ENCODE results near the gene MYL4.

The MYL4 gene

DNA sequence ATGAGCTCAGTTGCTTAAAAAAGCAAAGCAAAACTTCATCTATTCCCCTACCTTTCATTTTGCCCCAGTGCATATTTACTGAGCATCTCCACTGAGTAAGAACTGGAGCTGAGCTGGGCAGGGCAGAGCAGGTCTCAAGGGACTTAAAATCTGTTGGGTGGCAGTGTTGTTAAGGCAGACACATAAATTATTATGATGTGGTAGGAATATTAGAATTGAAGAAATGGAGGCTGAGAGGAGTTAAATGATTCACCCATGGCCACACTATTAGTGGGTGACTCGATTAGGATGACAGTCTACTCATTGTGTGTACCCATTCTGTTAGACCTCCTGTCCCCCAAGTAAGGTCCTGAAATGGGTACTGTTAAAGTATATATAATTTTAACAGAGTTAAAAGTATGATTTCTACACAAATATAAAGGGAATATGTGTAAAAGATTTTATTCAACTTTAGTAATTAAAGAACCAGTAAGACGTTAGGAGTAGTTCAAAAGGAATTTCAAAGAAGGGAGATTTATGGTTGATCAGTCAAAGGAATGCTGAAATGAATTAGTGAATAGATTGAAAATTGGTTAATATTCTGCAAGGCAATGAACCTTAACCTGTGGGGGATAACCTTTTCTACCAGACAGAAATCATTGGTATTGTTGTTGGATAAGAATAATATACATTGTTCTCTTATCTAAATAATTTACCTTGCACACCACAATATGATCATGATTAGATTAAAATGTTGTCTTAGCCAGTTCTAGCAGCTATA, 62.0 kb downstream of the MYL4 start:
- DNase-seq (ENCODE audit: low read depth) = no peak
- TF ChIP-seq, protein P1, sequence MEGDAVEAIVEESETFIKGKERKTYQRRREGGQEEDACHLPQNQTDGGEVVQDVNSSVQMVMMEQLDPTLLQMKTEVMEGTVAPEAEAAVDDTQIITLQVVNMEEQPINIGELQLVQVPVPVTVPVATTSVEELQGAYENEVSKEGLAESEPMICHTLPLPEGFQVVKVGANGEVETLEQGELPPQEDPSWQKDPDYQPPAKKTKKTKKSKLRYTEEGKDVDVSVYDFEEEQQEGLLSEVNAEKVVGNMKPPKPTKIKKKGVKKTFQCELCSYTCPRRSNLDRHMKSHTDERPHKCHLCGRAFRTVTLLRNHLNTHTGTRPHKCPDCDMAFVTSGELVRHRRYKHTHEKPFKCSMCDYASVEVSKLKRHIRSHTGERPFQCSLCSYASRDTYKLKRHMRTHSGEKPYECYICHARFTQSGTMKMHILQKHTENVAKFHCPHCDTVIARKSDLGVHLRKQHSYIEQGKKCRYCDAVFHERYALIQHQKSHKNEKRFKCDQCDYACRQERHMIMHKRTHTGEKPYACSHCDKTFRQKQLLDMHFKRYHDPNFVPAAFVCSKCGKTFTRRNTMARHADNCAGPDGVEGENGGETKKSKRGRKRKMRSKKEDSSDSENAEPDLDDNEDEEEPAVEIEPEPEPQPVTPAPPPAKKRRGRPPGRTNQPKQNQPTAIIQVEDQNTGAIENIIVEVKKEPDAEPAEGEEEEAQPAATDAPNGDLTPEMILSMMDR (conservative IDR thresholded peaks at IDR 0.05; ENCODE audit: control insufficient read depth, insufficient read depth, low read depth, low read length) = no peak
- no peak overlapping the region for H3K4me3 ChIP-seq (ENCODE audit: control insufficient read depth, low read depth, low read length)

DNA sequence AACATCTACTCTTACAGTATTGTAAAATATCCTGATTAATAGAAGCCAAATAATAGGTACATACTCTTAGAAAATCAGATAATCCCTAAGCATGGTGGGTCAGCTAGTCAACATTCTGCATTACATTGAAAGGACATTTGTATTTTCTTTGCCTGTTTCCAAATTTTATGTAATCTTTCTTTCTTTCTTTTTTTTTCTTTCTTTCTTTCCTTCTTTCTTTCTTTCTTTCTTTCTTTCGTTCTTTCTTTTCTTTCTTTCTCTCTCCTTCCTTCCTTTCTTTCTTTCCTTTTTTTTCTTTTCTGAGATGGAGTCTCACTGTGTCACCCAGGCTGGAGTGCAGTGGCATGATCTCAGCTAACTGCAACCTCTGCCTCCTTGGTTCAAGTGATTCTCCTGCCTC, 63.3 kb downstream of the MYL4 start:
- H3K4me3 ChIP-seq (ENCODE audit: control insufficient read depth, low read depth, low read length) = no peak overlapping the region
- no peak for DNase-seq (ENCODE audit: low read depth)
- TF ChIP-seq, protein P1 (conservative IDR thresholded peaks at IDR 0.05; ENCODE audit: control insufficient read depth, insufficient read depth, low read depth, low read length) = no peak

DNA sequence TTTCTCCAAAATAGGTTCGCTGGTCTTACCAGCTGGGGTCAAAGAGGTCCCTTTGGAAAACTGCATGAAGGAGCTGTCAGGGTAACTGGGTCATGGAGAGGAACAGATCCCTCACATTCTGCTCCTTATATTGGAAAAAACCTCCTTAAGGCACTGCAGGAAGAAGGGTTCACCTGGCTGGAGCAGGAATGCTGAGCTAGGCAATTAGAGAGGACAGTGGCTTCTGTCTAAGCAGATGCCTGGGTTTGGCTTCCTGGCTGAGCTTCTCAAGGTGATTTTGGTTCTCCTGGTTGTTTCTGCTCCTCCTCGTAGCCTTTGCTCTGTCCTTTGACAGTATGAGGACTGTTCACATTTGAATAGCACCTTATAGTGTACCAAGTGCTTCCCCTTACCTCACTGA, 64.1 kb downstream of the MYL4 start:
- DNase-seq (ENCODE audit: low read depth) = no peak
- TF ChIP-seq, protein P1 (conservative IDR thresholded peaks at IDR 0.05; ENCODE audit: control insufficient read depth, insufficient read depth, low read depth, low read length) = no peak
- no peak overlapping the region for H3K4me3 ChIP-seq (ENCODE audit: control insufficient read depth, low read depth, low read length)
